Pancreas (tissue), 10 donors: ENCODE results near the gene OPCML. TPM values are rescaled to one million over a fixed set of nuclear protein-coding genes. Genes with fewer than 3 reads are reported as not detected.

Experiments
- ATAC-seq, 4 donors: fragments of 200-7000 bp; cut with Tn5 transposase; one replicate each; pipeline versions ENCODE4 v1.8.0 to v1.9.1; 2020; ENCODE audit warnings: mild to moderate bottlenecking in 4 of 4, moderate library complexity in 4 of 4
- DNase-seq, 6 donors: peaks; one replicate each; pipeline ENCODE4 v3.0.0-alpha.2; 2020
- FAIRE-seq: peaks from 2 replicates; lab custom pipeline; 2012; peaks lifted over from hg19 to GRCh38; lab: Jason Lieb, UNC
- H3K27ac ChIP-seq, 4 donors: fragments of 200-600 bp; sonication (generic); 1 replicate in 3 of 4; 2 replicates in 1 of 4; pipeline versions ENCODE4 v1.5.0 to v1.8.0; 2020
- H3K27me3 ChIP-seq, 4 donors: fragments of 200-600 bp; one replicate each; pipeline ENCODE4 v1.8.0; 2021
- H3K36me3 ChIP-seq, 3 donors: fragments of 200-600 bp; sonication (generic) in 1 of 3; one replicate each; pipeline versions ENCODE4 v1.5.0 to v1.8.0; 2020 to 2021
- H3K4me1 ChIP-seq, 3 donors: fragments of 200-600 bp; one replicate each; pipeline ENCODE4 v1.8.0; 2021
- H3K4me3 ChIP-seq, 4 donors: fragments of 200-600 bp; sonication (generic) in 2 of 4; one replicate each; pipeline versions ENCODE4 v1.5.0 to v1.8.0; 2020 to 2021
- H3K9me3 ChIP-seq, 4 donors: fragments of 200-600 bp; one replicate each; pipeline ENCODE4 v1.8.0; 2021
- CTCF ChIP-seq, 4 donors: fragments of 200-600 bp; sonication (generic) in 3 of 4; IDR thresholded peaks; one replicate each; pipeline versions ENCODE4 v1.5.0 to v1.8.0; 2021; ENCODE audit warnings: antibody characterized with exemption in 4 of 4
- WGBS, 2 donors: extraction: QIAGEN DNeasy Blood & Tissue Kit; methylation state at CpG; one replicate each; pipeline ENCODE4 v1.1.7; 2013; 5-methylcytosine and 5-hydroxymethylcytosine counted together
- intact Hi-C, 3 donors: fragments of 100-400 bp; cut with DNase I; formaldehyde crosslinking; loops; one replicate each; pipeline versions ENCODE4 v1.11.1 to v1.14.2; 2022
- polyA plus RNA-seq, 2 donors: library from polyadenylated mRNA; stranded (reverse); fragments of 200-250 nt; gene quantifications; one replicate each; pipeline ENCODE4 v1.2.3, GENCODE V29; 2013
- total RNA-seq, 6 donors: library from RNA; stranded (reverse); fragmentation: NEBNext Ultra II Directional in 4 of 6; extraction: Animal tissue kit (Norgen Biotek cat#: 25700) in 4 of 6; gene quantifications; one replicate each; pipeline versions ENCODE4 v1.2.1 to v1.2.4, GENCODE V29; 2021 to 2023
- donor health status: healthy with polysubstance abuse.
- donor health status: DM: no; HTN: no; CAD: no; lungs with moderate emphysema.
- donor health status: DM: no; HTN: no; CAD: no.
- donor health status: control.
- donor health status: control.
- donor health status: Bipolar disorder and iron deficiency.
- donor health status: DM: yes; HTN: yes; CAD: no.
- donor health status: DM: no; HTN: no; CAD: no.
- donor health status: DM: no; HTN: no; CAD: no.
- donor health status: DM: yes; HTN: yes; CAD: no.

The OPCML gene
- total and polyA plus RNA-seq, 8 donors, result 0.05 to 0.31 (median 0.19) TPM

GRCh38 chr11:132493801-132494200 is 1038.5 kb downstream of the OPCML start:
- WGBS, 2 donors, result 61 to 75% methylated on average over 4 of the region's 4 CpGs
- no peak for TF ChIP-seq CTCF (IDR thresholded peaks at IDR 0.05)
- Histone ChIP-seq H3K27me3 (no peaks in the 10 kb centered on the region), H3K36me3 (no peaks in the 10 kb centered on the region), H3K4me3 (no peak overlapping the region), H3K27ac (no peak overlapping the region), H3K9me3 (no peaks in the 10 kb centered on the region), H3K4me1 (no peaks in the 10 kb centered on the region)
- FAIRE-seq (no peak), ATAC-seq (no peak), DNase-seq (no peak)
- intact Hi-C loops, result no loop called here

DNA sequence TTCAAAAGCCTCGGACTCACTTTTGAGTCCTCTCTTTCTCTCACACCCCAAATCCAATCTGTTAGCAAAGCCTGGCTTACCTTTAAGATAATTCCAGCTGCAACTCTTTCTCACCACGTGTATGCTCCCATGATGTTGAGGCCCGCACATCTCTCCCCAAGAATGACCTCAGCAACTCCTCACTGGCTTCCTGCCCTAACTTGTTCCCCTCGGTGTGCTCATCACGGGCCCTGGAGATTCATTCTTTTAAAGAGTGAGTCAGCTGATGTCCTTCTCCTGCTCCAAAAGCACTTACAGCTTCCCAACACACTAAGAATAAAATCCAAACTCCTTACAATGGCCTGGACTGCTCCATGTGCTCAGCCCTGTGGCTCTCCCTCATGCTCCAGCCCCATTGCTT is 1041.3 kb downstream of the OPCML start:
- Histone ChIP-seq H3K27me3 (no peaks in the 10 kb centered on the region), H3K4me3 (no peak overlapping the region), H3K36me3 (no peaks in the 10 kb centered on the region), H3K27ac (no peak overlapping the region), H3K4me1 (no peaks in the 10 kb centered on the region), H3K9me3 (no peaks in the 10 kb centered on the region)
- FAIRE-seq (no peak), DNase-seq (no peak), ATAC-seq (no peak)
- intact Hi-C loops, result no loop called here
- no peak for TF ChIP-seq CTCF (IDR thresholded peaks at IDR 0.05)
- 59 to 72% methylated on average over 5 of the region's 5 CpGs for WGBS, 2 donors

- intact Hi-C loops, result no loop called here
- no peak overlapping the region for H3K4me3 ChIP-seq
- TF ChIP-seq CTCF (IDR thresholded peaks at IDR 0.05), result no peak
- DNase-seq (no peak), FAIRE-seq (no peak), ATAC-seq (no peak)
- no peaks in the 10 kb centered on the region for H3K27me3 ChIP-seq
- H3K27ac ChIP-seq, result no peak overlapping the region
- WGBS, 2 donors, result 54 to 81% methylated on average over 1 of the region's 1 CpG
- H3K4me1 ChIP-seq, result no peaks in the 10 kb centered on the region
- H3K36me3 ChIP-seq, result no peaks in the 10 kb centered on the region
- H3K9me3 ChIP-seq, result no peaks in the 10 kb centered on the region
These were observed 1046.2 kb downstream of the OPCML start for GRCh38 chr11:132486060-132486459.

DNA sequence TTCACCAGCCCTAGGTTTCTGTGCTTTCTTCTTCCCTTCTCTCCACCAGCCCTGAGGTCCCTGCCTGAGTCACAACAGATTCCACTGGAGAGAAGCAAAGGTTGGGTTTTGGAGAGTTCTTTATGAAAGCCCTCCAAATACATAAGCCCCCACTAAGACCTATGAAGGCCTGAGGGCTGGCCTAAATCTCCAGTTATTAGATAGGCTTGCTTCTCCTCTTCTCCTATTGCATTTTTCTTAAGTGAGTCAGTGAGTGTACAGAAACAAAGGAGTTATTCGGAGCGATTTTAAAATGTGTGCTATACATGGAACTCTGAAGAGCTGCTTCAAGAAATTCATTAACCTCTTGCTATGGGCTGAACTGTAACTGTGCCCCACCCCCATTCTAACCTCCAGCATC is 1057.3 kb downstream of the OPCML start:
- Histone ChIP-seq H3K4me3 (no peak overlapping the region), H3K36me3 (no peaks in the 10 kb centered on the region), H3K9me3 (no peaks in the 10 kb centered on the region), H3K4me1 (no peaks in the 10 kb centered on the region), H3K27me3 (no peaks in the 10 kb centered on the region), H3K27ac (no peak overlapping the region)
- no peak for FAIRE-seq
- ATAC-seq, result no peak
- intact Hi-C loops, result no loop called here
- no peak for TF ChIP-seq CTCF (IDR thresholded peaks at IDR 0.05)
- no peak for DNase-seq
- WGBS, 2 donors, result 86 to 100% methylated on average over 2 of the region's 2 CpGs

DNA sequence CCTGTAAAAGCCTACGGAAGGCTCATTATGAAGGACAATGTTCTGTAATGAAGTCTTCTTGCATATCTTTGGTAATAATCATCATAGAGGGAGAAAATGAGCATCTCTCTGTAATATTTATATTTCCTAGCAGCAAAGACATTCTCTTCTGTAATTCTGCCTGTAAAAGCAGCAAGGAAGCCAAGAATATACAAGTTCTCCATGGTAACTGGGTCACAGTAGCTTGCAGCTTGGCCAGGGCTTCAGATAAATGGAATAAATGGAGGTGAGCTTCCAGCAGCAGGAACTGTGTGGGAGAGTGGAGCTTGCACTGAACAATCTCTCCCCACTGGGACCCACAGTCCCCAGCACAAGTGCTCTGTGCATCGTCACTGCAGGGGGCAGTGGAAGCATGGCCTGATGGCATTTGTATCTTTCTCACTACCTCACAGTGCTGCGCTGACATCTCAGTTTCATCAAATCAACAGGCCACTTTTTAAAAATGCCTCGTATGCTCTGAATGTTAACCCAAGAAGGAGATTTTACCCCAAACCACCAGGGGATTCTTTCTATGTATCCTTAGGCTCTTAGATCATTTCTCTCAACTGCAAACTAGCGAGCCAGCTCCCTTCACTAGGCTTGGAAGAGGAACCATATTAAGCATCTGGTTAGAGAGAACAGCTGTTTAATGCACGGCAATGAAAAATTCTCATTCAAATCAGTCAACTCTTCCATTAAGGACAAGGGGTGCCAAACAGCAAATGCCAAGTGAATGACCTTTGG is 1059.7 kb downstream of the OPCML start:
- intact Hi-C loops, result no loop called here
- WGBS, 2 donors, result 72 to 78% methylated on average over 6 of the region's 6 CpGs
- DNase-seq (no peak), FAIRE-seq (no peak), ATAC-seq (peak in 3 of 4 donors; percentile 21 to 44 (median 25))
- Histone ChIP-seq H3K36me3 (no peaks in the 10 kb centered on the region), H3K27me3 (no peaks in the 10 kb centered on the region), H3K9me3 (no peaks in the 10 kb centered on the region), H3K4me1 (no peaks in the 10 kb centered on the region), H3K27ac (no peak overlapping the region), H3K4me3 (no peak overlapping the region)
- TF ChIP-seq CTCF (IDR thresholded peaks at IDR 0.05), result no peak
